Measurements from ENCODE around the gene NOX4.

Gene NOX4

GRCh38 chr11:89490602-89490980 lies 584 bp downstream of the NOX4 start:
- H3K4me3 Mint-ChIP-seq, result peak overlapping the region; percentile 85
- H3K27ac Mint-ChIP-seq, result peak overlapping the region; percentile 60
- peaks cover 14% of the 10 kb centered on the region for H3K27me3 Mint-ChIP-seq (ENCODE audit: low read depth, poor library complexity)
- H3K36me3 Mint-ChIP-seq (ENCODE audit: low read depth), result no peaks in the 10 kb centered on the region
- TF ChIP-seq, protein P1, sequence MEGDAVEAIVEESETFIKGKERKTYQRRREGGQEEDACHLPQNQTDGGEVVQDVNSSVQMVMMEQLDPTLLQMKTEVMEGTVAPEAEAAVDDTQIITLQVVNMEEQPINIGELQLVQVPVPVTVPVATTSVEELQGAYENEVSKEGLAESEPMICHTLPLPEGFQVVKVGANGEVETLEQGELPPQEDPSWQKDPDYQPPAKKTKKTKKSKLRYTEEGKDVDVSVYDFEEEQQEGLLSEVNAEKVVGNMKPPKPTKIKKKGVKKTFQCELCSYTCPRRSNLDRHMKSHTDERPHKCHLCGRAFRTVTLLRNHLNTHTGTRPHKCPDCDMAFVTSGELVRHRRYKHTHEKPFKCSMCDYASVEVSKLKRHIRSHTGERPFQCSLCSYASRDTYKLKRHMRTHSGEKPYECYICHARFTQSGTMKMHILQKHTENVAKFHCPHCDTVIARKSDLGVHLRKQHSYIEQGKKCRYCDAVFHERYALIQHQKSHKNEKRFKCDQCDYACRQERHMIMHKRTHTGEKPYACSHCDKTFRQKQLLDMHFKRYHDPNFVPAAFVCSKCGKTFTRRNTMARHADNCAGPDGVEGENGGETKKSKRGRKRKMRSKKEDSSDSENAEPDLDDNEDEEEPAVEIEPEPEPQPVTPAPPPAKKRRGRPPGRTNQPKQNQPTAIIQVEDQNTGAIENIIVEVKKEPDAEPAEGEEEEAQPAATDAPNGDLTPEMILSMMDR (IDR thresholded peaks at IDR 0.05), result no peak
- H3K4me1 Mint-ChIP-seq, result peaks cover 40% of the 10 kb centered on the region
- H3K9me3 Mint-ChIP-seq, result no peaks in the 10 kb centered on the region
- no peak for DNase-seq

DNA sequence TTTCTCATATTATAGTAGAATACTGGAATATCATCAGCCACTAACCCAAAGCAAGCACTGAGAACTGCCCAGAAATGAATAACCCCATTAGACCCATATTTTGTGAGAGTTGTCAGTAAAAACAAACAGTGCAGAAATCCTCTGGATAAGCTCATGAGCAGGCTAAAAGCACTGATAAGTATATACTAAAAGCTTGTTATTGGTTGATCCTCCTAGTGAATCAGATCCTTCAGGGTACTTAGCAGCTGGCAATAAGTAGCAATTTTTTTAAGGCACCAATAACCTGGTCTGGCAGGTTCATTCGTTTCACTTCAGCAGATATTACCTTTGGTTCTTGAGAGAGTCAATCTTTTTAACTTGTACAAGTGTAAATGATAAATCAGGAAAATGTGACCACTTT lies 1.2 kb downstream of the NOX4 start:
- no peaks in the 10 kb centered on the region for H3K36me3 Mint-ChIP-seq (ENCODE audit: low read depth)
- H3K27ac Mint-ChIP-seq, result no peak overlapping the region
- H3K9me3 Mint-ChIP-seq, result no peaks in the 10 kb centered on the region
- TF ChIP-seq, protein P1 (IDR thresholded peaks at IDR 0.05), result no peak
- H3K27me3 Mint-ChIP-seq (ENCODE audit: low read depth, poor library complexity), result peaks cover 10% of the 10 kb centered on the region
- DNase-seq, result no peak
- H3K4me3 Mint-ChIP-seq, result peak overlapping the region; percentile 85
- H3K4me1 Mint-ChIP-seq, result peaks cover 38% of the 10 kb centered on the region

DNA sequence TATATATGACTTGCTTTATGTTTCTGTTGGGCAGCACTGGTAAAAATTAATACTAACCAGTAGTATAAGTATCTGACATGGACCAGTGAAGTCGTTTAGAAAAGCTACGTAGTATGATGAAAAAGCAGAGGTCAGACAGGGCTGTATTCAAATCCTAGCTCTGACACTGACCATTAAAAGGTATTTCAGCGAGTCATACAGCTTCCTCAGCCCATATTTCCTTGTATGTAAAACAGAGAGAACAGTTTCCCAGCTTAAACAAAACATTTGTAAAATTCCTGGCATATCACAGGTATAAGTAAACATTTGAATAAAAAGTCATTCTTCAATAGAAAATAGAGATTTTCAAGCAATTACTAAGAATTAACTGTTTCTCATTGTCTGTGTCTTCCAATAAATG lies 4.2 kb downstream of the NOX4 start:
- Mint-ChIP-seq H3K27me3 (ENCODE audit: low read depth, poor library complexity) (peaks cover 7% of the 10 kb centered on the region), H3K36me3 (ENCODE audit: low read depth) (peaks cover 7% of the 10 kb centered on the region), H3K9me3 (no peaks in the 10 kb centered on the region), H3K4me1 (peaks cover 24% of the 10 kb centered on the region), H3K4me3 (no peak overlapping the region), H3K27ac (no peak overlapping the region)
- TF ChIP-seq, protein P1 (IDR thresholded peaks at IDR 0.05), result no peak
- DNase-seq, result no peak

DNA sequence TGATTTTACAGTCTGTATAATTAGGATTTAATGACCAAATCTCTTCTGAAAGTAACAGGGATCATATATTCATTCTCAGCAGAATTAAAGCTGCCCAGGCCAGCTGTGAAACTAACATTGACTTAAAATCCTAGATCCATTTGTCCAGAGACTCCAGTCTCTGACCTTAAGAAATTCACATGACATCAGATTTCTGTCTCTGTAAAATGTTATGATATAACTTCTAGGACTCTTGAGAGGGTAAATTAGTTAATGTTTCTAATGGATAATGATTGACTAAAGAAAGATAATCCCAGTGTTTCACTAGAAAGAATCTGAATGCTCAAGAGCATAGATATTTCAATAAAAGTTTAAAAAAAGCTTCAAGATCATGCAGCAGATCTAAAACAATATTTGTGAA lies 6.3 kb downstream of the NOX4 start:
- no peak overlapping the region for H3K4me3 Mint-ChIP-seq
- no peak for DNase-seq
- peaks cover 4% of the 10 kb centered on the region for H3K27me3 Mint-ChIP-seq (ENCODE audit: low read depth, poor library complexity)
- no peaks in the 10 kb centered on the region for H3K9me3 Mint-ChIP-seq
- TF ChIP-seq, protein P1 (IDR thresholded peaks at IDR 0.05), result no peak
- H3K4me1 Mint-ChIP-seq, result peaks cover 5% of the 10 kb centered on the region
- no peak overlapping the region for H3K27ac Mint-ChIP-seq
- peaks cover 19% of the 10 kb centered on the region for H3K36me3 Mint-ChIP-seq (ENCODE audit: low read depth)

DNA sequence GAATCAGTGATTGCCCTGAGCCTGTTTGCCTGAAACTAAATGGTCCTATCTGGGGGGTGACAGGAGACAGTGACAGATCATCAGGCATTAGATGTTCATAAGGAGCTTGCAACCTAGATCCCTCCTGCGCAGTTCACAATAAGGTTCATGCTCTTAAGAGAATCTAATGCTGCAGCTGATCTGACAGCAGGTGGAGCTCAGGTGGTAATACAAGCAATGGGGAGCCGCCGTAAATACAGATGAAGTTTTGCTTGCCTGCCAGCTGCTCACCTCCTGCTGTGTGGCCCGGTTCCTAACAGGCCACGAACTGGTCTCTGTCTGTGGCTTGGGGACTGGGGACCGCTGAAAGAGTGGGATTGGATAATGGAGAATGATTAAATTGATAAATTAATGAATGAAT lies 14.0 kb downstream of the NOX4 start:
- H3K9me3 Mint-ChIP-seq, result no peaks in the 10 kb centered on the region
- H3K36me3 Mint-ChIP-seq (ENCODE audit: low read depth), result peaks cover 15% of the 10 kb centered on the region
- H3K27ac Mint-ChIP-seq, result no peak overlapping the region
- H3K27me3 Mint-ChIP-seq (ENCODE audit: low read depth, poor library complexity), result peaks cover 5% of the 10 kb centered on the region
- TF ChIP-seq, protein P1 (IDR thresholded peaks at IDR 0.05), result no peak
- H3K4me1 Mint-ChIP-seq, result no peaks in the 10 kb centered on the region
- H3K4me3 Mint-ChIP-seq, result no peak overlapping the region
- DNase-seq, result no peak

- H3K27ac Mint-ChIP-seq, result no peak overlapping the region
- TF ChIP-seq, protein P1 (IDR thresholded peaks at IDR 0.05), result no peak
- no peaks in the 10 kb centered on the region for H3K36me3 Mint-ChIP-seq (ENCODE audit: low read depth)
- H3K4me1 Mint-ChIP-seq, result no peaks in the 10 kb centered on the region
- no peak overlapping the region for H3K4me3 Mint-ChIP-seq
- H3K27me3 Mint-ChIP-seq (ENCODE audit: low read depth, poor library complexity), result no peaks in the 10 kb centered on the region
- no peak for DNase-seq
- H3K9me3 Mint-ChIP-seq, result peaks cover 3% of the 10 kb centered on the region
These were observed 27.9 kb downstream of the NOX4 start for GRCh38 chr11:89463266-89463780.
